ENCODE measurements around the gene TMEM259. TPM values are rescaled to one million over a fixed set of nuclear protein-coding genes. Genes with fewer than 3 reads are reported as not detected.
"Not testable (repeated sequence)": the region's sequence is repeated elsewhere in the genome, so short reads cannot be mapped to it uniquely, and the experiment has no call there.

Gene TMEM259
- total RNA-seq, 1 experiment from 2014 or later = 171 TPM

DNA sequence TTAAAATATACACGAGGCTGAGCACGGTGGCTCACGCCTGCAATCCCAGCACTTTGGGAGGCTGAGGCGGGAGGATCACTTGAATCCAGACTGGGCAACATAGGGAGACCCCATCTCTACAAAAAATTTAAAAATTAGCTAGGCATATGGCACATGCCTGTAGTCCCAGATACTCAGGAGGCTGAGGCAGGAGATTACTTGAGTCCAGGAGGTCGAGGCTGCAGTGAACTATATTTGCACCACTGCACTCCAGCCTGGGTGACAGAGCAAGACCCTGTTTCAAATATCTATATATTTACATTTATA, 2.9 kb upstream of the TMEM259 start:
- H3K79me1 ChIP-seq (ENCODE audit: insufficient read depth, low read depth, low read length, poor library complexity, severe bottlenecking); H2BK5ac ChIP-seq (ENCODE audit: insufficient read length, low read length); H2BK120ac ChIP-seq (ENCODE audit: low read depth, low read length, poor library complexity, severe bottlenecking); DNase-seq; H3K27me3 Mint-ChIP-seq (ENCODE audit: low read depth); H3T11ph ChIP-seq (ENCODE audit: low read length); H3K27ac ChIP-seq (ENCODE audit: insufficient read length, low read depth, low read length); H2BK15ac ChIP-seq (ENCODE audit: low read depth, low read length); H4K20me1 ChIP-seq (ENCODE audit: control insufficient read depth, insufficient read depth, insufficient read length); H3K4ac ChIP-seq (ENCODE audit: low read depth, low read length); H2BK12ac ChIP-seq (ENCODE audit: insufficient read length, low read depth, low read length); H4K8ac ChIP-seq (replicated peaks; ENCODE audit: insufficient read length, low read depth, low read length); H4K5ac ChIP-seq (ENCODE audit: insufficient read length, low read depth, low read length); H3K14ac ChIP-seq (ENCODE audit: insufficient read depth, low read length); H3K9ac ChIP-seq (ENCODE audit: extremely low read depth, insufficient read length, low read length); H3K4me1 ChIP-seq (ENCODE audit: insufficient read depth, low read length); H3K27me3 ChIP-seq (ENCODE audit: insufficient read depth, low read length); H3K56ac ChIP-seq (ENCODE audit: insufficient read length, low read depth, low read length); H2AFZ ChIP-seq (ENCODE audit: low read length); H2AK5ac ChIP-seq (ENCODE audit: insufficient read length, low read length); H2BK20ac ChIP-seq (ENCODE audit: low read depth, low read length, poor library complexity, severe bottlenecking); H3K27ac Mint-ChIP-seq; H3K4me3 Mint-ChIP-seq; H3K18ac ChIP-seq (ENCODE audit: insufficient read length, low read depth, low read length); H3K9me3 Mint-ChIP-seq; H3K9me3 ChIP-seq (ENCODE audit: control insufficient read depth, low read depth, low read length); H3K4me2 ChIP-seq (ENCODE audit: insufficient read depth, insufficient read length, low read length); H3K36me3 Mint-ChIP-seq (ENCODE audit: insufficient read depth in 1 of 3, low read depth in 3 of 3); H3K23ac ChIP-seq (ENCODE audit: insufficient read length, low read depth, low read length); H4K91ac ChIP-seq (ENCODE audit: insufficient read length, low read depth, low read length): not testable (repeated sequence)
- Histone ChIP-seq H3K79me2 (ENCODE audit: insufficient read depth, low read length) (peaks cover 28% of the 10 kb centered on the region; the same call in 1 of the 2 replicates), H3K23me2 (ENCODE audit: insufficient read length, low read depth, low read length, poor library complexity, severe bottlenecking) (peaks cover 26% of the 10 kb centered on the region)
- H3K4me1 Mint-ChIP-seq = peaks cover 5 to 23% of the 10 kb centered on the region in 2 experiments; a peak in 3 of 4 replicates
- WGBS (ENCODE audit: extremely low coverage, insufficient read length, low lambda C conversion rate) = no CpG with 5 or more reads among the region's 5 CpGs

All from H9 (cell line).